ENCODE results near the gene KIZ. TPM values are rescaled to one million over a fixed set of nuclear protein-coding genes. Genes with fewer than 3 reads are reported as not detected.

KIZ gene
- total RNA-seq, 2 experiments from 2014 or later = 22.3 to 30.9 TPM

DNA sequence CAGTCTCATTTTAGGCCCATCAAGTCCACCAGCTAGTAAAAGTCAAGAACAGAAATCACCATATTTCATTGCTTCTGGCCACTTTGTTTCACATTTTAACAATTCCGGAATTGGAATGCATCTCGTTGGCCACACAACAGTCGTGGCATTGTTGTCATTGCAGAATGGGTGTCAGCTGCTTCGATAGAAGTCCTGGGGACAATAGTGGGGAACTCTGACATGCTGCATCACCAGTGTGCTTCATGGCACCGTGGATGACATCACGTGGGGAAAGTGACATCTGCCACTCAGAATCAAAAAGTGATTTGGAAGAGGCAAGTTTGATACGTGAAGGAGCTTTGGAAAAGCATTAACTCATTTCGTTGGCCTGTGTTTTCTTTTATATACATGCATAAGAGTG lies 133.5 kb downstream of the KIZ start:
- Mint-ChIP-seq H3K27ac (no peak overlapping the region), H3K27me3 (no peaks in the 10 kb centered on the region), H3K9me3 (ENCODE audit: low read depth) (no peaks in the 10 kb centered on the region)

DNA sequence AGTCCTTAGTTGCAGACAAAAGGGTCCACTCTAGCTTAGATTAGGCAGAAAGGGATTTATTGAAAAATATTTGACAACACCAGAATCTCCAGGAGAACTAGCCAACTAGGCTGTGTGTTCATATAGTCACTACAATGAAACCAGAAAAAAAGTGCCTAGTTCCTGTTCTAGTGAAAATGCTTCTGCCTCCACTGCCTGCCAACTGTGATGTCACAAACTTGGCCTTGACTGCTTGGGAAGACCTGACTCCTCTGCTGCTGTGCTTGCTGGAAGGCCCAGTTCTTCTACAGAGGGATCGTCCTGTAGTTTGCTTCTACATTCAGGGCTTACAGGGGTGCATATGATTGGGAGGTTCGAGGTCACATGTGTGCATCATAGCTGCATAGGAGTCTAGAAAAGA lies 136.9 kb downstream of the KIZ start:
- H3K27ac Mint-ChIP-seq = no peak overlapping the region
- CTCF ChIA-PET = no interaction called here
- no peaks in the 10 kb centered on the region for H3K9me3 Mint-ChIP-seq (ENCODE audit: low read depth)
- no peaks in the 10 kb centered on the region for H3K27me3 Mint-ChIP-seq
- no peak overlapping the region for H3K4me3 Mint-ChIP-seq
- H3K4me1 Mint-ChIP-seq = no peaks in the 10 kb centered on the region
- DNase-seq (no peak), ATAC-seq (no peak)
- no peaks in the 10 kb centered on the region for H3K36me3 Mint-ChIP-seq

More for the DNA sequence above, 133.5 kb downstream of the KIZ start:
- H3K4me3 Mint-ChIP-seq = no peak overlapping the region
- no peaks in the 10 kb centered on the region for H3K4me1 Mint-ChIP-seq
- ATAC-seq (no peak), DNase-seq (no peak)
- no peaks in the 10 kb centered on the region for H3K36me3 Mint-ChIP-seq
- CTCF ChIA-PET = no interaction called here

DNA sequence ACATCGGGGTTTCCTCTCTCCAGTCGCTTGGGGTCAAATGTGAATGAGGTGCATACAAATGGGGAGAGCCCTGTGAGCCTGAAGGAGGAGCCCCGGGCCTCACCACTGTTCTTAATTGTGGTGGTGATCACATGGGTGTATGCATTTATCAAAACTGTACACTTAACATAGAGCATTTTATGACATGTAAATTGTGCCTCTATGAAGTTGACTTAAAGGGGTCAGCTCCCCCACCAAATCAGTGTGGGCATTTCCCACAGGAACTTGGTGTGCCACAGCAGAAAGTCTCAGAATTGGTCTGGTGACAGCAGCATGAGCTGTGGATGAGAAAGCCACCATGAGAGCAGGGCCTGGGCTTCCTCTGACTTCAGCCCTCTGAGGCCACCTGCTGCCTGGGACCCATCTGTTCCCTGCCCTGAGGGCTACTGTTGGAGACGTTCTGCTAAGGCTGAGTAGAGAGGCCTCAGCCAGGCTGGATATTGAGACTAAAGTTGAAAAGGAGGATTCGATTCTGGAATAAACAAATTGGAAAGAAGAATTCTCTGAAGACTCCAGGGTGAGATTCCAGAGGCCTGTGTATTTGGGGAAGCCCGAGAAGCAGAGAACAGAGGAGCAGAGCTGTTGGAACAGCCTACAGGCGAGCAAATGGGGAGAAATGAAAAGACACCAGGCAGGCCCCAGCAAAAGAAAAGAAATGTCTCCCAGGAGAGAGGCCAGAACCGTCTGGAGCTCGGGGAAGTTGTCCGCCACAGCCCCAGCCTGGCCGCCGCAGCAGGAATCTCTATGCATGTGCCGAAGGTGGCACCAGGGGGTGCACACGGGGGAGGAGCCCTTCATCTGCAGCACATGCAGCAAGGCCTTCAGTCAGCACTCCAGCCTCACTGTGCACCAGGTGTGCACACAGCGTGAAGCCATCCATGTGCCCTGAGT lies 139.6 kb downstream of the KIZ start:
- peaks cover 4% of the 10 kb centered on the region for H3K27me3 Mint-ChIP-seq
- DNase-seq (no peak), ATAC-seq (no peak)
- CTCF ChIA-PET = interaction anchor here (1.0 kb wide), 1 partner anchor 30 kb away, joined by 4 read pairs; no protein-coding TSS in a partner anchor
- no peak overlapping the region for H3K4me3 Mint-ChIP-seq
- no peaks in the 10 kb centered on the region for H3K36me3 Mint-ChIP-seq
- no peaks in the 10 kb centered on the region for H3K4me1 Mint-ChIP-seq
- H3K9me3 Mint-ChIP-seq (ENCODE audit: low read depth) = no peaks in the 10 kb centered on the region
- no peak overlapping the region for H3K27ac Mint-ChIP-seq

DNA sequence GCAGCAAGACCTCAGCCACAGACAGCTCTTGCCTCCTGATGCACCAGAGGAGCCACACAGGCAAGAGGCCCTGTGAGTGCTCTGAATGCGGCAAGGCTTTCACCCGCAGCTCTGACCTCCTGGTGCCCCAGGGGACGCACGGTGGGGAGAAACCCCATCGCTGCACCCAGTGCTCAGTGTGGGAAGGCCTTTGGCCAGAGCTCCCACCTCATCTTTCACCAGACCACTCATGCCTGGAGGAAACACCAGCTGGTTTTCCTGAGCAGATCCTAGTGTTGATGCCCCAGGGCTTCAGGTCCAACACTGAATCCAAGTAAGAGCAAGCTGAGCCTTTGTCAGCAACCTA lies 140.3 kb downstream of the KIZ start:
- H3K4me3 Mint-ChIP-seq = no peak overlapping the region
- ATAC-seq = no peak
- DNase-seq = no peak
- H3K9me3 Mint-ChIP-seq (ENCODE audit: low read depth) = no peaks in the 10 kb centered on the region
- peaks cover 4% of the 10 kb centered on the region for H3K27me3 Mint-ChIP-seq
- no peaks in the 10 kb centered on the region for H3K36me3 Mint-ChIP-seq
- CTCF ChIA-PET = no interaction called here
- no peaks in the 10 kb centered on the region for H3K4me1 Mint-ChIP-seq
- no peak overlapping the region for H3K27ac Mint-ChIP-seq

DNA sequence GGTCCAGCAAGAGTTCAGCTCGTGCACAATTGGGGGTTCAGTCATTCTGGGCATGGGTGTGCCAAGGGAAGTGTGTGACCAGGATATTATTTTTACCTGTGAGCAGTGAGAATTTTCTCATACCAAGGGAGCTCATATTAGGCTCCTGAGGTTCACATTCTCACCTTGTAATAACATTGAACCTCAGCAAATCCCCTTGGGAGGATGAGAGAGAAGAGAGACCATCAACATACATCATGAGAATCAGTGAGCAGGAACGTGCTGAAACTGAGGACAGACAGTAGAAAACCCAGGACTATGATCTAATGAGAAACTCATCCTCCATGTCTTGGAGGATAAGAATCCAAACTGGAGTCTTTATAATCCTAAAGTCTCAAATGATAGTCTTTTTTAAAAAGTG lies 143.9 kb downstream of the KIZ start:
- Mint-ChIP-seq H3K4me3 (no peak overlapping the region), H3K9me3 (ENCODE audit: low read depth) (no peaks in the 10 kb centered on the region), H3K27ac (no peak overlapping the region), H3K4me1 (no peaks in the 10 kb centered on the region), H3K36me3 (no peaks in the 10 kb centered on the region), H3K27me3 (peaks cover 4% of the 10 kb centered on the region)
- DNase-seq (no peak), ATAC-seq (no peak)
- CTCF ChIA-PET = no interaction called here

DNA sequence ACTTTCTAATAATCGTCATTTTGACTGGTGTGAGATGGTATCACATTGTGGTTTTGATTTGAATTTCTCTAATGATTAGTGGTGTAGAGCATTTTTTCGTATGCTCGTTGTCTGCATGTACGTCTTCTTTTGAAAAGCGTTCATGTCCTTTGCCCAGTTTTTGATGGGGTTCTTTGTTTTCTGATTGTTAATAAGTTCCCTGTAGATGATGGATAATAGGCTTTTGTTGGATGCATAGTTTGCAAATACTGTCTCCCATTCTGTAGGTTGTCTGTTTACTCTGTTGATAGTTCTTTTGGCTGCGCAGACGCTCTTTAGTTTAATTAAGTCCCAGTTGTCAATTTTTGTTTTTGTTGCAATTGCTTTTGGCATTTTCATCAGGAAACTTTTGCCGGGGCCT lies 144.9 kb downstream of the KIZ start:
- Mint-ChIP-seq H3K27me3 (peaks cover 4% of the 10 kb centered on the region), H3K36me3 (no peaks in the 10 kb centered on the region), H3K4me1 (no peaks in the 10 kb centered on the region), H3K27ac (no peak overlapping the region), H3K4me3 (no peak overlapping the region), H3K9me3 (ENCODE audit: low read depth) (no peaks in the 10 kb centered on the region)
- ATAC-seq (no peak), DNase-seq (no peak)
- CTCF ChIA-PET = no interaction called here

DNA sequence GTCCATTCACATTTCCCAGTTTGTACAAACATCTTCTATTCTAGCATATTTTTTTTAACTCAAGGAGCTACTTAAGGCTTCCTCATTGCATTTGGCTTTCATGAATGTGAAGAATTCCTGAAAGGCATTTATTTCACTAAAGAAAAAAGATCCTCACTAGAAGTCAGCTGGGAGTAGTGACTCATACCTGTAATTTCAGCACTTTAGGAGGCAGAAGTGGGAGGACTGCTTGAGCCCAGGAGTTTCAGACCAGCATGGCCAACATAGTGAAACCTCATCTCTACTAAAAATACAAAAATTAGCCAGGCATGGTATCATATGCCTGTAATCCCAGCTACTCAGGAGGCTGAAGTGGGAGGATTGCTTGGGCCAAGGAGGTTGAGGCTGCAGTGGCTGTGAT lies 146.4 kb downstream of the KIZ start:
- H3K27ac Mint-ChIP-seq = no peak overlapping the region
- no peaks in the 10 kb centered on the region for H3K9me3 Mint-ChIP-seq (ENCODE audit: low read depth)
- H3K4me1 Mint-ChIP-seq = no peaks in the 10 kb centered on the region
- DNase-seq (no peak), ATAC-seq (no peak)
- no peak overlapping the region for H3K4me3 Mint-ChIP-seq
- H3K36me3 Mint-ChIP-seq = no peaks in the 10 kb centered on the region
- CTCF ChIA-PET = no interaction called here
- peaks cover 4% of the 10 kb centered on the region for H3K27me3 Mint-ChIP-seq

DNA sequence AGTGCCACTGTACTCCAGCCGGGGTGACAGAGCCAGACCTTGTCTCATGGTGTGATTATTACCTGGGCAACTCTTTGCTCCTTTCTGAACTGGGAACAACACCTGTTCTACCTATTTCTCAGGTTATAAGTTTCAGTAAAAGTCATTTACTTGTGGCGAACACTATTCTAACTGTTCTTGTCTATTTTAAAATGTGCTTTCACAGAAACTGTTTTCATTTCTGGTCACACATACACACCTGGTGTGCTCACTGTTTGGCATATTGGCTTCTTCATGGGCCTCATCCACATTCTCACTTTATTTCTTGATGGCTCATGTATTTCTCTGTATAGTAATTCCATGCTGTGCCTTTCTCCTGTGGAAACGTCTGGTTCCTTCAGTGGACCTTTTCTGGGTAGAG lies 146.8 kb downstream of the KIZ start:
- ATAC-seq (no peak), DNase-seq (no peak)
- no peaks in the 10 kb centered on the region for H3K4me1 Mint-ChIP-seq
- H3K4me3 Mint-ChIP-seq = no peak overlapping the region
- H3K36me3 Mint-ChIP-seq = no peaks in the 10 kb centered on the region
- no peaks in the 10 kb centered on the region for H3K9me3 Mint-ChIP-seq (ENCODE audit: low read depth)
- CTCF ChIA-PET = no interaction called here
- no peak overlapping the region for H3K27ac Mint-ChIP-seq
- peaks cover 4% of the 10 kb centered on the region for H3K27me3 Mint-ChIP-seq

DNA sequence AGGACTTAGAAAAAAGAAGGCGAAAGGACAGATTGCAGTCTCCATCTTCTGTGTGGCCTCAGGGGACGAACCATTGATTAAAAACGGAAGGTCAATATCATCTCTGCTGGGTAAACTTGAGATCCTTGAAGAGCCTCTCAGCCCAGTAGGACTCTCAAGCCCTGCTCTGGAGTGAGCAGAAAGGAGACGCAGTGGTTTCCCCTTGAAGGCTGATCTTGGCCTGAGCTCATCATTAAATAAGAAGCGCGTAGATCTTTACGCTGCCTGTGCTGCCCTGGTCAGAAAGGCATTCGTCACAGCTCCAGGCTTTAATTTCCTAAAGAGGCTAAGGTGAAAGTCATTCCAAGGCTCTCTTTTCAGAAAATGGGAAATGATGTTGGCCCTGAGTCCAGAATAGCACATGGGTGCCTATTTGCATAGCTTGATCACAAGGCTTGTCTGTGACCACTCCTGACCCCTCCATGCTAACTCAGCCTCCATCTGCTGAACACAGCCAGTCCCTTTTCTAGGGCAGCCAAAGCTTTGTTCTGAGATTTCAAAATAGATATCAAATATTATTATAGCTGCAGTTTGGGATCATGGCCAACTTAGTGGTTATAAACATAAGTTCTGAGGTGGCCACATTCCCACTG lies 148.0 kb downstream of the KIZ start:
- no peak for ATAC-seq
- Mint-ChIP-seq H3K36me3 (no peaks in the 10 kb centered on the region), H3K4me3 (no peak overlapping the region), H3K4me1 (no peaks in the 10 kb centered on the region), H3K9me3 (ENCODE audit: low read depth) (no peaks in the 10 kb centered on the region), H3K27me3 (peaks cover 4% of the 10 kb centered on the region), H3K27ac (no peak overlapping the region)
- DNase-seq = no peak
- CTCF ChIA-PET = no interaction called here

DNA sequence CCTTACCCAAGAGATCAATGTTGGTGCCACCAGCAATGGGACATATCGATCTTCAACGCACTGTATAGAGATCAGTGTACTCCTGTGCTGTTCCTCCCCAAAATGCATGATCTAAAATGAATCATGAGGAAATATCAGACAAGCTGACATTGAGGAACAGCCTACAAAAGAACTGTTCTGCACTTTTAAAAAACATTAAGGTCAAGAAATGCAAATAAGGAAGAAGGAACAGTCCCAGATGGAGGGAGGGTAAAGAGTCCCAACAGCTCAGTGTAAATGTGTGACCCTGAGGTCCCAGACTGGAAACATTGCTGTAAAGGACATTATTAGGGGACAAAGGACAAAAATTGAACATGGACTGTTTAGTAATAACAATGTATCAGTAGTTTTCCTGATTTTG lies 152.9 kb downstream of the KIZ start:
- Mint-ChIP-seq H3K4me1 (no peaks in the 10 kb centered on the region), H3K27ac (no peak overlapping the region), H3K27me3 (peaks cover 21% of the 10 kb centered on the region), H3K36me3 (no peaks in the 10 kb centered on the region), H3K4me3 (no peak overlapping the region), H3K9me3 (ENCODE audit: low read depth) (no peaks in the 10 kb centered on the region)
- ATAC-seq (no peak), DNase-seq (no peak)
- CTCF ChIA-PET = no interaction called here

DNA sequence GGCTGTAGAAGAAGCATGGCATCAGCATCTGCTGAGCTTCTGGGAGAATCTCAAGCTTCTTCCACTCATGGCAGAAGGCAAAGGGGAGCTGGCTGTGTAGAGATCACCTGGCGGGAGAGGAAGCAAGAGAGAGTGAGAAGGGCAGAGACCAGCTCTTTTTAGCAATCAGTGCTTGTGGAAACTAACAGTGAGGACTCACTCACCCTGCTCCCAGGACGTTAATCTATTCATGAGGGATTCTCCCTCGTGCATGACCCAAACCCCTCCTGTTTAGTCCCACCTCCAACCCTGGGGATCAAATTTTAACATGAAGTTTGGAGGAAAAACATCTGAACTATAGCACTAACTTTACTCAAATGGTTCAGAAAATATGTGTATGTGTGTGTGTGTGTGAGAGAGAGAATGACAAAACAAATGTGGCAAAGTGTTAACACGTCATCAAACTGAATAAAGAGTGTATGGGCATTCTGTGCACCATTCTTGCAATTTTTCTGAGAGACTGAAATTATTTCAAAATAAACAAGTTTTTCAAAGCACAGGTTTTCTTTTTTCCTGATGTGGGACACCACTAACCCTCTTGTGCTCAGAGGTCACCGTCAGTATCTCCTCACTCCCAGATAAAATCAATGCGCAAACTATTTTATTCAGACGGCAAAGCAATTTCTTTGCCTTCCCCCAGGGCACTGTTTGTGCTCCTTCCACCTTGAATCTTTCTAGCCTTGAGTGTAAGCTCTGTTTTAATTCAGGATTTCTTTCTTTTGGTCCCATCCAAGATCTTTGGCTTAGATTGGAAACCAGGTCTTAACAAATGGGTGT lies 154.0 kb downstream of the KIZ start:
- Mint-ChIP-seq H3K27ac (no peak overlapping the region), H3K4me3 (no peak overlapping the region), H3K4me1 (no peaks in the 10 kb centered on the region), H3K9me3 (ENCODE audit: low read depth) (no peaks in the 10 kb centered on the region), H3K27me3 (peaks cover 25% of the 10 kb centered on the region), H3K36me3 (no peaks in the 10 kb centered on the region)
- DNase-seq = no peak
- CTCF ChIA-PET = no interaction called here
- ATAC-seq = no peak

DNA sequence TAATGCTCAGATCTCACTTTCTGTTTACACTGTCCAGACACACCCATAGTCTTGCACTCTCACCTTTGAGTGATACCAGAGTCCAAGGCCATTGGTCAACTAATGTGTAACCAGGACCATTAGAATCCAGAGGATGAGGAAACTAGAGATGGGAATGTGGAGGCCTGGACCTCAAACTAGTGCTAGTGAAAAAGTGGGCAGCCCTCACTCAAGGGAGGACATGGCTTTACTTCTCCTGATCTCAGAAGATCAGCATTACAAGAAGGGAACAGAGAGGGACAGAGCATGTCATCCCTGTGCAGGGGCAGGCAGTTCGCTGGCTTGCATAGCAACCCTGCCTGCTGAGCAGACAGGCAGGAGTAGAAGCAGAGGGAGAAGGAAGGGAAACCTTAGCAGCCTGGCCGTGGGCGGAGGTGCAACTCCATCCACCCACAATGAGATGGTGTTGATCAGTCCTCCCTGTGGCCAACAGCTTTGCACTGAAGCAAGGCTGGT lies 154.7 kb downstream of the KIZ start:
- Mint-ChIP-seq H3K9me3 (ENCODE audit: low read depth) (no peaks in the 10 kb centered on the region), H3K27ac (no peak overlapping the region)

DNA sequence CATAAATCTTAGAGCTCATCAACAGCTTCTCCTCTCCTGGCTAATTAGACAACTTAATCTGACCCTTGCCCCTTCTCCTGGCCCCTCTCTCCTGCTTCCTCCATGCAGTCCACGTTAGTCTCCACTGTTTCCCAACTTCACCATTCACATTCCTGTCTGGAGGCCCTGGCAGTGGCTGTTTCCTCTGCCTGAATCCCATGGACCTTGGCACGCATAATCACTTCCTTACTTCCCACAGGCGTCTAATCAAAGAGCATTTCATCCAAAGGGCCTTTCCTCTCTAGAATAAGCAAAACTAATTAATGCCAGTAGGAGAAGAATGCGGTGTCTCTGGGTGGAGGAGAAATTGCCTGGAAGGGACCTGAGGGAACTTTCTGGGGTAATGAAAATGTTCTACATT lies 160.9 kb downstream of the KIZ start:
- DNase-seq = no peak

More for the DNA sequence above, 154.7 kb downstream of the KIZ start:
- no peak for DNase-seq
- H3K4me1 Mint-ChIP-seq = no peaks in the 10 kb centered on the region
- H3K4me3 Mint-ChIP-seq = no peak overlapping the region
- CTCF ChIA-PET = no interaction called here
- ATAC-seq = no peak
- H3K36me3 Mint-ChIP-seq = no peaks in the 10 kb centered on the region
- H3K27me3 Mint-ChIP-seq = peaks cover 26% of the 10 kb centered on the region

More for the DNA sequence above, 160.9 kb downstream of the KIZ start:
- no peak for ATAC-seq
- CTCF ChIA-PET = no interaction called here
- no peak overlapping the region for H3K4me3 Mint-ChIP-seq
- peaks cover 30% of the 10 kb centered on the region for H3K27me3 Mint-ChIP-seq
- no peak overlapping the region for H3K27ac Mint-ChIP-seq
- no peaks in the 10 kb centered on the region for H3K4me1 Mint-ChIP-seq
- no peaks in the 10 kb centered on the region for H3K36me3 Mint-ChIP-seq
- no peaks in the 10 kb centered on the region for H3K9me3 Mint-ChIP-seq (ENCODE audit: low read depth)
